ENCODE measurements around the gene NDUFB2.

Gene NDUFB2

GRCh38 chr7:140684066-140684950 lies 12.2 kb upstream of the NDUFB2 start:
- H3K36me3 ChIP-seq: no peaks in the 10 kb centered on the region
- DNase-seq: no peak
- TF ChIP-seq CTCF (IDR thresholded peaks at IDR 0.05; ENCODE audit: low read depth, low read length): no peak

GRCh38 chr7:140685407-140686087 lies 11.0 kb upstream of the NDUFB2 start:
- no peaks in the 10 kb centered on the region for H3K27me3 ChIP-seq
- no peak for DNase-seq
- no peaks in the 10 kb centered on the region for H3K4me1 ChIP-seq
- no peak for TF ChIP-seq CTCF (IDR thresholded peaks at IDR 0.05; ENCODE audit: low read depth, low read length)
- no peaks in the 10 kb centered on the region for H3K9me3 ChIP-seq
- no peaks in the 10 kb centered on the region for H3K36me3 ChIP-seq
- H3K4me3 ChIP-seq (ENCODE audit: low read depth, low read length): no peak overlapping the region

More at GRCh38 chr7:140684066-140684950, 12.2 kb upstream of the NDUFB2 start:
- no peaks in the 10 kb centered on the region for H3K4me1 ChIP-seq
- H3K4me3 ChIP-seq (ENCODE audit: low read depth, low read length): no peak overlapping the region
- no peaks in the 10 kb centered on the region for H3K27me3 ChIP-seq
- H3K9me3 ChIP-seq: no peaks in the 10 kb centered on the region

- no peaks in the 10 kb centered on the region for H3K27me3 ChIP-seq
- no peak for TF ChIP-seq CTCF (IDR thresholded peaks at IDR 0.05; ENCODE audit: low read depth, low read length)
- no peaks in the 10 kb centered on the region for H3K4me1 ChIP-seq
- no peak overlapping the region for H3K4me3 ChIP-seq (ENCODE audit: low read depth, low read length)
- H3K36me3 ChIP-seq: no peaks in the 10 kb centered on the region
- H3K9me3 ChIP-seq: no peaks in the 10 kb centered on the region
- DNase-seq: no peak
Observed at GRCh38 chr7:140686921-140687320, 9.6 kb upstream of the NDUFB2 start.

- Histone ChIP-seq H3K4me3 (ENCODE audit: low read depth, low read length) (no peak overlapping the region), H3K27me3 (no peaks in the 10 kb centered on the region), H3K9me3 (no peaks in the 10 kb centered on the region), H3K4me1 (no peaks in the 10 kb centered on the region), H3K36me3 (no peaks in the 10 kb centered on the region)
- TF ChIP-seq CTCF (IDR thresholded peaks at IDR 0.05; ENCODE audit: low read depth, low read length): no peak
- no peak for DNase-seq
Observed at GRCh38 chr7:140688341-140688740, 8.2 kb upstream of the NDUFB2 start.

GRCh38 chr7:140689199-140690152 lies 7.0 kb upstream of the NDUFB2 start:
- Histone ChIP-seq H3K4me3 (ENCODE audit: low read depth, low read length) (no peak overlapping the region), H3K9me3 (no peaks in the 10 kb centered on the region), H3K27me3 (no peaks in the 10 kb centered on the region), H3K36me3 (no peaks in the 10 kb centered on the region), H3K4me1 (no peaks in the 10 kb centered on the region)
- TF ChIP-seq CTCF (IDR thresholded peaks at IDR 0.05; ENCODE audit: low read depth, low read length): no peak
- no peak for DNase-seq
